Uterus (tissue), 2 donors: ENCODE results near the gene SLC38A10.

Experiments
- POLR2A ChIP-seq, 2 donors: fragments of 450-650 bp; IDR thresholded peaks; one replicate each; pipeline ENCODE4 v1.6.1; 2016; ENCODE audit warnings: antibody characterized with exemption in 2 of 2, mild to moderate bottlenecking in 1 of 2, moderate library complexity in 1 of 2
- TF ChIP-seq, protein P1 (sequence below), 4 experiments: fragments of 200-600 bp in 2 of 4; fragments of 450-650 bp in 2 of 4; sonication (generic) in 2 of 4; IDR thresholded peaks; one replicate each; pipeline ENCODE4 v1.5.1; 2016 to 2019; ENCODE audit warnings: antibody characterized with exemption in 4 of 4, mild to moderate bottlenecking in 2 of 4, moderate library complexity in 1 of 4

DNA sequence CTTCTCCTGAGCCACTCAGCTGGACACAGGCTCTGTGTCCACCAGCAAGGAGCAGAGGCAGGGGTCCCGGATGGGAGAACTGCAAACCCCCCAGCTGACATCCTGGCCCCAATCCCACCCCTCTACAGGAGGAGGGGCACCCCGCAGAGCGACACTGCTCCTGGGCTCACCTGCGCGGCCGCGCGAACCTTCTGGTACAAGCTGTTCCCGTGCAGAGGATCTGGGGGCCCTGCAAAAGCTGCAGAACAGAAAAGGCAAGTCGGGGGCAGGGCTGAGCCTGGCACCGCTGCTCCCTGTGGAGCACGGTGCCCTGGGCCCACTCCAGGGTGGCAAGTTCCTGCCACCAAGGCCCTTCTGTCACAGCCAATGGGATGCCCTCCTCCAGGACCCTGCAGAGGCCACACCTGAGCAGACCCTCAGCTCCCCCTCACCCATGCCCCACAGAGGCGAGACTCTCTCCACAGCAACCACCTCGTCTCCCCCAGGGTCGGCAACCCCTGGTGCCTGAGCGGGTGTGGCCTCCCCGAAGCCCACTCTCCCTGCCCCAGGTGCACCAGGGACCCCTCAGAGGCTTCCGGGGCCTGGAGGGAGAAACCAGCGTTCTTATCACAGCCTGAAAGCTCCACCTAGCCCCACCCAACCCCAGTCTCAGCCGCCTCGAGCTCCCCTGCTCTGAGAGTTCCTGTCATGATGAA is 61.1 kb downstream of the SLC38A10 start:
- TF ChIP-seq, protein P1, sequence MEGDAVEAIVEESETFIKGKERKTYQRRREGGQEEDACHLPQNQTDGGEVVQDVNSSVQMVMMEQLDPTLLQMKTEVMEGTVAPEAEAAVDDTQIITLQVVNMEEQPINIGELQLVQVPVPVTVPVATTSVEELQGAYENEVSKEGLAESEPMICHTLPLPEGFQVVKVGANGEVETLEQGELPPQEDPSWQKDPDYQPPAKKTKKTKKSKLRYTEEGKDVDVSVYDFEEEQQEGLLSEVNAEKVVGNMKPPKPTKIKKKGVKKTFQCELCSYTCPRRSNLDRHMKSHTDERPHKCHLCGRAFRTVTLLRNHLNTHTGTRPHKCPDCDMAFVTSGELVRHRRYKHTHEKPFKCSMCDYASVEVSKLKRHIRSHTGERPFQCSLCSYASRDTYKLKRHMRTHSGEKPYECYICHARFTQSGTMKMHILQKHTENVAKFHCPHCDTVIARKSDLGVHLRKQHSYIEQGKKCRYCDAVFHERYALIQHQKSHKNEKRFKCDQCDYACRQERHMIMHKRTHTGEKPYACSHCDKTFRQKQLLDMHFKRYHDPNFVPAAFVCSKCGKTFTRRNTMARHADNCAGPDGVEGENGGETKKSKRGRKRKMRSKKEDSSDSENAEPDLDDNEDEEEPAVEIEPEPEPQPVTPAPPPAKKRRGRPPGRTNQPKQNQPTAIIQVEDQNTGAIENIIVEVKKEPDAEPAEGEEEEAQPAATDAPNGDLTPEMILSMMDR (IDR thresholded peaks at IDR 0.05) = no peak
- no peak for TF ChIP-seq POLR2A (IDR thresholded peaks at IDR 0.05)
